SK-N-SH treated with all-trans-retinoic acid at 6 μM for 48 hours (cell line): Measurements from ENCODE around the gene EMC10.

Experiments
- ATAC-seq: fragments of 200-7000 bp; cut with Tn5 transposase; 3 replicates; pipeline ENCODE4 v1.9.1; 2020; ENCODE audit warnings: mild to moderate bottlenecking, moderate library complexity
- ARNTL ChIP-seq: fragments of 450-650 bp; formaldehyde crosslinking; IDR thresholded peaks from 2 replicates; pipeline ENCODE4 v1.5.0; 2020; ENCODE audit warnings: low read depth, mild to moderate bottlenecking, moderate library complexity, borderline replicate concordance
- BACH2 ChIP-seq: fragments of 250-450 bp; sonication (Bioruptor Pico); IDR thresholded peaks from 2 replicates; pipeline ENCODE4 v1.9.0; 2021; ENCODE audit warnings: mild to moderate bottlenecking, borderline replicate concordance
- CREB5 ChIP-seq: fragments of 250-450 bp; sonication (Bioruptor Pico); IDR thresholded peaks from 2 replicates; pipeline ENCODE4 v1.5.1; 2020; ENCODE audit warnings: low read depth, mild to moderate bottlenecking, moderate library complexity
- CSDC2 ChIP-seq: fragments of 250-450 bp; sonication (Bioruptor Pico); IDR thresholded peaks from 2 replicates; pipeline ENCODE4 v1.5.0; 2020; ENCODE audit warnings: mild to moderate bottlenecking, moderate library complexity
- CSRNP3 ChIP-seq: fragments of 250-450 bp; sonication (Bioruptor Pico); IDR thresholded peaks from 2 replicates; pipeline ENCODE4 v1.5.1; 2021; ENCODE audit warnings: mild to moderate bottlenecking, moderate library complexity
- ESRRG ChIP-seq: fragments of 250-450 bp; sonication (Bioruptor Pico); IDR thresholded peaks from 2 replicates; pipeline ENCODE4 v1.6.1; 2021; ENCODE audit warnings: mild to moderate bottlenecking
- GLIS3 ChIP-seq: fragments of 250-450 bp; sonication (Bioruptor Pico); IDR thresholded peaks from 2 replicates; pipeline ENCODE4 v1.5.0; 2020; ENCODE audit warnings: mild to moderate bottlenecking, moderate library complexity
- ISL1 ChIP-seq: fragments of 250-450 bp; sonication (Bioruptor Pico); IDR thresholded peaks from 2 replicates; pipeline ENCODE4 v2.1.2; 2022; ENCODE audit warnings: mild to moderate bottlenecking, moderate library complexity
- PATZ1 ChIP-seq: fragments of 250-450 bp; sonication (Bioruptor Pico); IDR thresholded peaks from 2 replicates; pipeline ENCODE4 v1.8.0; 2020; ENCODE audit warnings: mild to moderate bottlenecking, moderate library complexity, borderline replicate concordance
- POU6F1 ChIP-seq: fragments of 250-450 bp; sonication (Bioruptor Pico); IDR thresholded peaks from 2 replicates; pipeline ENCODE4 v1.8.0; 2021; ENCODE audit warnings: low read depth, mild to moderate bottlenecking, moderate library complexity, borderline replicate concordance
- PPARA ChIP-seq: fragments of 250-450 bp; sonication (Bioruptor Pico); IDR thresholded peaks from 2 replicates; pipeline ENCODE4 v1.5.0; 2020; ENCODE audit warnings: mild to moderate bottlenecking, borderline replicate concordance
- SNAI2 ChIP-seq: fragments of 250-450 bp; sonication (Bioruptor Pico); IDR thresholded peaks from 2 replicates; pipeline ENCODE4 v1.5.0; 2020; ENCODE audit warnings: mild to moderate bottlenecking, moderate library complexity
- TOX ChIP-seq: fragments of 250-450 bp; sonication (Bioruptor Pico); IDR thresholded peaks from 2 replicates; pipeline ENCODE4 v1.8.0; 2021; ENCODE audit warnings: mild to moderate bottlenecking, moderate library complexity, borderline replicate concordance
- TSHZ2 ChIP-seq: fragments of 250-450 bp; sonication (Bioruptor Pico); IDR thresholded peaks from 2 replicates; pipeline ENCODE4 v1.5.0; 2020; ENCODE audit warnings: mild to moderate bottlenecking, moderate library complexity
- ZC3H10 ChIP-seq: fragments of 250-450 bp; sonication (Bioruptor Pico); IDR thresholded peaks from 2 replicates; pipeline ENCODE4 v1.5.1; 2021; ENCODE audit warnings: mild to moderate bottlenecking, moderate library complexity
- ZFP30 ChIP-seq: fragments of 450-650 bp; formaldehyde crosslinking; IDR thresholded peaks from 2 replicates; pipeline ENCODE4 v1.5.0; 2022; ENCODE audit warnings: mild to moderate bottlenecking, moderate library complexity
- ZNF565 ChIP-seq: fragments of 450-650 bp; formaldehyde crosslinking; conservative IDR thresholded peaks from 2 replicates; pipeline ENCODE4 v1.5.0; 2020; ENCODE audit warnings: low read depth, mild to moderate bottlenecking, moderate library complexity
- ZNF8 ChIP-seq: fragments of 450-650 bp; formaldehyde crosslinking; IDR thresholded peaks from 2 replicates; pipeline ENCODE4 v1.5.0; 2020; ENCODE audit warnings: mild to moderate bottlenecking, moderate library complexity

Gene EMC10

GRCh38 chr19:50515168-50515561 is 38.9 kb downstream of the EMC10 start:
- no peak for TF ChIP-seq GLIS3 (CRISPR knock-in tag)
- no peak for TF ChIP-seq ZFP30
- TF ChIP-seq ESRRG, result no peak
- TF ChIP-seq CSDC2, result no peak
- no peak for TF ChIP-seq SNAI2 (CRISPR knock-in tag)
- no peak for TF ChIP-seq ZC3H10
- no peak for TF ChIP-seq ZNF8 (CRISPR knock-in tag)
- no peak for TF ChIP-seq CSRNP3 (CRISPR knock-in tag)
- no peak for TF ChIP-seq POU6F1 (CRISPR knock-in tag)
- no peak for ATAC-seq

- ATAC-seq, result no peak
- TF ChIP-seq PPARA (CRISPR knock-in tag) (no peak), CREB5 (CRISPR knock-in tag) (no peak), ZNF565 (CRISPR knock-in tag) (no peak), BACH2 (CRISPR knock-in tag) (no peak), ZFP30 (no peak), TSHZ2 (CRISPR knock-in tag) (no peak), GLIS3 (CRISPR knock-in tag) (no peak), PATZ1 (CRISPR knock-in tag) (no peak), ZC3H10 (no peak), ARNTL (no peak), ISL1 (CRISPR knock-in tag) (no peak), TOX (CRISPR knock-in tag) (no peak), POU6F1 (CRISPR knock-in tag) (no peak), ZNF8 (CRISPR knock-in tag) (no peak), SNAI2 (CRISPR knock-in tag) (no peak), CSRNP3 (CRISPR knock-in tag) (no peak)
- TF ChIP-seq, all 23 proteins: peak for 0
These were observed 40.1 kb downstream of the EMC10 start for GRCh38 chr19:50516456-50516855.
